GM21737 (cell line): ENCODE measurements around the gene GABARAPL2.
A peak's percentile ranks its signal among the peaks of the same experiment; 100 is the strongest.

Experiments
- ATAC-seq: cut with Tn5 transposase; IDR thresholded peaks from one replicate; pipeline ENCODE4 v1.9.1; 2021; ENCODE audit warnings: mild to moderate bottlenecking, moderate library complexity; ENCODE audit not compliant: unreplicated experiment

The GABARAPL2 gene

DNA sequence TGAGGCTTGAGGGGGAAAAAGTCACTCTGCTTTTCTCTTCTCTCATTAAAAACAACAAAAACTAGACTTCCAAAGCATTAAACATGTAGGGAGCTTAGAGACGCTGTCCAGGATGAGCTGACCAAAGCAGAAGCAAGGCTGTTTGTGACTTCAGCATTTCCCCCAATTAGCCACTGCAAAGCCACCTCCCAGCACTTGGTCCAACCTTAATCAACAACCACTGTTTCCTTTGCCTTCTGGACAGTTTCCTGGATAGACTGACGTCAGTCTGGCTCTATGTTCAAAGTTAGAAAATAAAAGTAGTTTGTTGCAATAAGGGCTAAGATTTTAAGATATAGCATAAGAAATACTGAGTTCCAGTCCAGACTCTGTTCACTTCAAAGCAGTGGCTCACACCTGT lies 13.2 kb upstream of the GABARAPL2 start:
- ATAC-seq = no peak

- peak; percentile 29 for ATAC-seq
These were observed 10.9 kb upstream of the GABARAPL2 start for GRCh38 chr16:75555213-75555706.

DNA sequence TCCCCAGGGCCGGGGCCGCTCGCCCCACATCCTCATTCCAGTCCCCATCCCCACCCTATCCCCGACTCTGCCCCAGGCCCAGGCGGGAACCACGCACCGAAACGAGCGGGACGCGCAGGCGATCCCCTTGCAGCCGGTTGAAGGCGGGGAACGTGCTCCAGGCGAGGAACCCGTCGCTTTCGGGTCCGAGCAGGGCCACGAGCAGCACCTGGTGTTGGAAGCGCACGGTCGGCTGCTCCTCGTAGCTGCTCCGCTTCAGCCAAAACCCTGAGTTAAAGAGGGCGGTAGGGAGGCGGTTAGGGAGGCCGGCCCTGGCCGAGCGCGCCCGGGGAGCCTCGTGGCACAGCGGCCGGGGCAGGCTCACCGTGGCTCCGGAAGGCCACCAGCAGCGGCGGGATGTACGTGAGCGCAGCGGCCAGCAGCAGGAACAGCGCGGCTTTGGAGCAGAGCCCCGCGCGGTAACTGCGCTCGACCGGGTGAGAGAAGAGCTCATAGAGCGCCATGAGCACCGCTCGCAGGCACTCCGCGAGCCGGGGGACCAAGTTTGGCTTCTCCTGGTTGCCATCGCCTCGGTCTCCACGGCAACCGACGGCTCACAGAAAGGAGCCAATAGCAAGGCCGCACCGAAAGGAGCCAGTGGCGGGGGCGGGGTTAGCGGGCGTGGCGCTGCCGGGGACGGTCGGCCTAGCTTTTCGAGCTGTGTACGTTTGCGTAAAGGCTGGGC lies 10.3 kb upstream of the GABARAPL2 start, which contains the start of gene TMEM231:
TSS of gene TMEM231 (minus strand) at position 546 of the 724 bp plus-strand sequence. CDS start at position 503, 43 bp downstream.
- peak; percentile 97 for ATAC-seq

- ATAC-seq = no peak
These were observed 9.7 kb upstream of the GABARAPL2 start for GRCh38 chr16:75556431-75556950.

- ATAC-seq = no peak
These were observed 7.3 kb upstream of the GABARAPL2 start for GRCh38 chr16:75558846-75559401.

DNA sequence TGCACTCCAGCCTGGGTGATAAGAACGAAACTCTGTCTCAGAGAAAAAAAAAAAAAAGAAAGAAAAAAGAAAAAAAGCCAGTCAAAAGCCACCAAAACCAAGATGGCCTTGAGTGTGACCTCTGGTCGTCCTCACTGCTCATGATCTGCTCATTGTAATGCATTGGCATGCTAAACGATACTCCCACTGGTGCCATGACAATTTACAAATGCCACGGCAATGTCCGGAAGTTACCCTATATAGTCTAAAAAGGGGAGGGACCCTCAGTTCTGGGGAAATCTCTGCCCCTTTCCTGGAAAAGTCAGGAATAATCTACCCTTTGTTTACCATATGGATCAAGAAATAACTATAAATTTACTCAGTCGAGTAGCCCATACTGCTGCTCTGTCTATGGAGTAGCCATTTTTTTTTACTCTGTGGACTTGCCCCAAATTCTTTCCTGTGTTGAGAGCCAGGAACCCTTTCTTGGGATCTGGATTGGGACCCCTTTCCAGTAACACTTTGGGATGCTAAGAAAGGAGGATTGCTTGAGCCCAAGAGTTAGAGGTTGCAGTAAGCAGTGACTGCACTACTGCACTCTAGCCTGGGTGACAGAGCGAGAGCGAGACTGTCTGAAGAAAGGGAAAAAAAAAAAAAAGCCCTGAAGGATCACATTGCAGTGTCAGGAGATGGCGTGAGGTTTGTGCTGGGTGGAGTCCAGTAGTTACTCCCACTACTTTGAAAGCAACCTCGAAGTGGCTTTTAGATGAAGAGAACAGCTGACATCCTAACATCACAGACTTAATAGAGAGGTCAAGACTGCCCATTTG lies 6.4 kb upstream of the GABARAPL2 start:
- ATAC-seq = no peak

GRCh38 chr16:75565640-75566039 lies 539 bp upstream of the GABARAPL2 start:
- ATAC-seq = no peak

DNA sequence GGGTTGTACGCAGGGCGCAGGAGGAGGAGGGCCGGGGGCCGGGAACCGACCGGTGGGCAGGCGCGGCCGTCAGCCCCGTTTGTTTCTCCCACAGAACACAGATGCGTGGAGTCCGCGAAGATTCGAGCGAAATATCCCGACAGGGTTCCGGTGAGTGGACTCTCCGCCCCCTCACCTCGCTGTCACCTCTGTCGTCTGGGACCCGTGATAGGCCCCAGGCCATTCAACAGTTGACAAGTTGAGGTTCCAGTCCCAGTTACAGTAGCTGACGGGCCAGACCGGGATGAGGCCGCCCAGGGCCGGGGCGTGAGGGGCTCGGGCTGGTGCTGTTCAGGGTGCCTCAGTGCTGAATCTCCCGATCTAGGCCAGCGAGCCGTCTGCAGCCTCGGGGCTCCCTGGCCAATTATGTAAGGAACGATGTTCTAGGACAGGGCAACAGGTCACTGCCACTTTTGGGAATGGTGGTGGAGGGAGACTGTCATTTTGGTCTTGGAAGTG lies 628 bp downstream of the GABARAPL2 start:
- ATAC-seq = no peak

- ATAC-seq = no peak
These were observed 1.7 kb downstream of the GABARAPL2 start for GRCh38 chr16:75567911-75568310.

- no peak for ATAC-seq
These were observed 4.4 kb downstream of the GABARAPL2 start for GRCh38 chr16:75570396-75571065.

GRCh38 chr16:75572864-75573542 lies 6.8 kb downstream of the GABARAPL2 start:
- ATAC-seq = no peak

DNA sequence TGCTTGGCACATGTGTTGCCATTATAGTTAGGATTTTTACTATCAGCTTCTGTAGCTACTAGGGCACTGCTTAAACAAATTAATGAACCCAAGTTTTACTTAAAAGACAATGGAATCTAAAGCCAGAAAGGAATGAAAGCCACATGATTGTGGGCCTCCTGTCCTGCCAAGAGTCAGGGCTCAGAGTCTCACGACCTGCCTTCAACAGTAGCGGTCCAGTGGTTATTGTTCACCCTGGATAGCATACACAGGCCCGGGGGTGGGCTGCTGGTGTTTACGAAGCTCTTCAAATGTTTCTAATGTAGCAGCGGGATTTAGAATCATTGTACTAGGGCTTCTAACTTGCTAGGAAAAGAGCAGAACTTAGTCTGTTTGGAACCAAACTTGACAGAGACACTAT lies 7.8 kb downstream of the GABARAPL2 start:
- no peak for ATAC-seq

DNA sequence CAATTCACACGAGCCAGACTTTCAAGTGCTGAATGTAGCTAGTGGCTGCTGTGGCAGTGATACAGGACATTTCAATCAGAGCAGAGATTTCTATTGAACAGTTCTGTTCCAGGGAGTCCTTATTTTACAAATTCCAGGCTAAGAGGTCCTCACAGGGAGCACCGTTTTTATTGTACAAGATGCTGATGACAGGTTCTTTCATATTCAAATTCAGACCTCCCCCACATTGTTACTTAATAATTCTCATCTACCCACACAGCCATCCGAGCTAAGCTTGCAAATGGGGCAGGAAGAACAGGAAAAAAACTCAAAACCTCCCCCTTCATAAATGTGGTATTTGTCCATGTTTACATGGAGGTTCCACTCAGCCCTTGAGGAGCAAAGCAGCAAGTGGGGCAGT lies 9.8 kb downstream of the GABARAPL2 start:
- ATAC-seq = no peak

GRCh38 chr16:75576384-75576811 lies 10.2 kb downstream of the GABARAPL2 start:
- ATAC-seq = peak; percentile 51

DNA sequence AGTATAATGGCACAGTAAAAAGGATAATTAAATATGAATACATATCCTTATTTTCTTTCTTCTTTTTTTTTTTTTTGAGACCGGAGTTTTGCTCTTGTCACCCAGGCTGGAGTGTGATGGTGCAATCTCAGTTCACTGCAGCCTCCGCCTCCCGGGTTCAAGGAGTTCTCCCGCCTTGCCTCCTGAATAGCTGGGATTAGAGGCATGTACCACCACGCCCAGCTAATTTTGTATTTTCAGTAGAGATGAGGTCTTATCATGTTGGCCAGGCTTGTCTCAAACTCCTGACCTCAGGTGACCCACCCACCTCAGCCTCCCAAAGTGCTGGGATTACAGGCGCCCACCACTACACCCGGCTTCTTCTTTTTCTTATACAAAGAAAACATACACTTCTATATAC lies 12.0 kb downstream of the GABARAPL2 start:
- no peak for ATAC-seq

DNA sequence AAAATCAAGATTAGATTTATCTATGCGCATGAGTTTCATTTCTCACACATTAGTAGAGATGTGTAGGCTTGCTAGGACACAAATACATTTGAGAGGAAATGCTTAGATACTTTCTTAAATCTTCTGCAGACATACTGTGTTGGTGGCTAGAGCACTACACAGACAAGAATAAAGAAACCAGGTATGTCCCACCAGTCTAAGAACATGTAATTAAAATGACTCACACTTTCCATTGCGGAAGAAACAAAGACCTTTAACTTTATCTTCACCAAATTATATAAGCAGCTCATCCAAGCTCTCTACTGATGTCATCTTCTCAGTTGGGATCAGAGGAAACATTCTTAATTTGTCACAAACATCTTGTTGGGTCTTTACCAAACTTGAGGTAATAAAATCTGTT lies 12.5 kb downstream of the GABARAPL2 start:
- ATAC-seq = no peak

- ATAC-seq = no peak
These were observed 13.2 kb downstream of the GABARAPL2 start for GRCh38 chr16:75579281-75579834.

GRCh38 chr16:75584108-75584507 lies 17.9 kb downstream of the GABARAPL2 start:
- ATAC-seq = no peak

DNA sequence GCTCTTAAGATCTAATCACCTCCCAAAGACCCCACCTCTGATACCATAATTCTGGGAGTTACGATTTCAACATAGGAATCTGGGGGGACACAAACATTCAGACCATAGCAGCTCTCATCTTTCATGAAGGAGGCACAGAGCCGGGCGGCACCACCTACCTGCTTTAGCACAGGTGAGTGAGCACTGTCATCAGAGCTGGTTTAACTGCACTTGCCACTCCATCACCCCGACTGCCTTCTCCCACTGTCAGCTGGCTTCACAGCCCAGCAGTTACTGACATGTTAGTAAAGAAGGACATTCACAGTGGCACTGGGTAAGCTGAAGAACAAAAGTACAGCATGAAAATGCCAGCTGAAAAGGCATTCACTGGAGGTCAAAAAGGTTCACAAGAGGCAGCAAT lies 22.5 kb downstream of the GABARAPL2 start:
- ATAC-seq = no peak

GRCh38 chr16:75589306-75589705 lies 23.1 kb downstream of the GABARAPL2 start:
- ATAC-seq = no peak
